ENCODE results near the gene COLEC11.

DNA sequence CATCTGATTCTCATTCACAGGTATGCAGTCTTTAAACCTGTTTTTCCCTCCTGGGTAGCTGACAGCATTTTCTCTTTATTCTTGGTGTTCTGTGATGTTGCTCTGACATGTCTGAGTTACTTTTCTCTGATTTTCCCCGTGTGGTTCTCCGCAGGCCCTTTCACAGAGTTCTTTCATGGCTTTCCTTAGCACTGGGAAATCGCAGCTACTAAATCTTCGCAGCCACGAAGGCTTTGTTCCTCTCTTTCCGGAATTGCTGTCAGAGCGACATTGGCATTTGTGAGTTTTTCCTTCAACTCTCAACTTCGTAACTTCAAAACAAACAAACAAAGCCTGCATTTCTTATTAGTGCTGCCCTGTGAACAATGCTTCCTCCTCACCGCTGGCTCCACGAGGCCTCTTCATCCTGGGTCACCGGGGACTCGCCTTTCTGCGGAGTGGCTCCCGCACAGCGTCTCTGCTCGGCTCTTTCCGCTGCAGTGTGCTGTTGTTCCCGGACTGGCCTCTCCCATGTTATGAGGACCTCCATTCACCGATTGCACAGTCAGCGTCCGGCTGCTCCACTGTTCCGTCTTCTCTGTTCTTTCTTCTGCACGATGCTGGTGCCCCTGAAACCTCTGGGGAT is 16.1 kb downstream of the COLEC11 start:
- TF ChIP-seq, protein P1, sequence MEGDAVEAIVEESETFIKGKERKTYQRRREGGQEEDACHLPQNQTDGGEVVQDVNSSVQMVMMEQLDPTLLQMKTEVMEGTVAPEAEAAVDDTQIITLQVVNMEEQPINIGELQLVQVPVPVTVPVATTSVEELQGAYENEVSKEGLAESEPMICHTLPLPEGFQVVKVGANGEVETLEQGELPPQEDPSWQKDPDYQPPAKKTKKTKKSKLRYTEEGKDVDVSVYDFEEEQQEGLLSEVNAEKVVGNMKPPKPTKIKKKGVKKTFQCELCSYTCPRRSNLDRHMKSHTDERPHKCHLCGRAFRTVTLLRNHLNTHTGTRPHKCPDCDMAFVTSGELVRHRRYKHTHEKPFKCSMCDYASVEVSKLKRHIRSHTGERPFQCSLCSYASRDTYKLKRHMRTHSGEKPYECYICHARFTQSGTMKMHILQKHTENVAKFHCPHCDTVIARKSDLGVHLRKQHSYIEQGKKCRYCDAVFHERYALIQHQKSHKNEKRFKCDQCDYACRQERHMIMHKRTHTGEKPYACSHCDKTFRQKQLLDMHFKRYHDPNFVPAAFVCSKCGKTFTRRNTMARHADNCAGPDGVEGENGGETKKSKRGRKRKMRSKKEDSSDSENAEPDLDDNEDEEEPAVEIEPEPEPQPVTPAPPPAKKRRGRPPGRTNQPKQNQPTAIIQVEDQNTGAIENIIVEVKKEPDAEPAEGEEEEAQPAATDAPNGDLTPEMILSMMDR (IDR thresholded peaks at IDR 0.05) = no peak
- no peak for TF ChIP-seq EZH2 (IDR thresholded peaks at IDR 0.05; ENCODE audit: borderline replicate concordance, insufficient read depth, low read depth, low read length, poor library complexity, severe bottlenecking)

Data from B cell (primary cell).